Keratinocyte (primary cell): ENCODE measurements around the gene IER2. TPM values are rescaled to one million over a fixed set of nuclear protein-coding genes. Genes with fewer than 3 reads are reported as not detected.

Experiments
- DNase-seq: peaks from one replicate; pipeline ENCODE4 v3.0.0-alpha.2; 2011; ENCODE audit warnings: low read depth, missing footprints, low spot score
- FAIRE-seq: peaks from 2 replicates; lab custom pipeline; 2011; peaks lifted over from hg19 to GRCh38; lab: Jason Lieb, UNC
- H2AFZ ChIP-seq: 2 replicates; pipeline ENCODE4 v1.6.0; 2012; ENCODE audit warnings: low read length, control low read depth, inconsistent platforms; ENCODE audit not compliant: control insufficient read depth
- H3K27ac ChIP-seq: 2 replicates; pipeline ENCODE4 v1.5.1; 2011; ENCODE audit warnings: low read length; ENCODE audit not compliant: control insufficient read depth, insufficient read depth
- H3K27me3 ChIP-seq: 3 replicates; pipeline ENCODE4 v1.6.0; 2011; ENCODE audit warnings: low read length; ENCODE audit not compliant: control insufficient read depth, insufficient read depth; ENCODE audit errors: extremely low read depth
- H3K36me3 ChIP-seq, 2 experiments: 2 replicates in 1 of 2; 3 replicates in 1 of 2; pipeline ENCODE4 v1.5.1; 2011; ENCODE audit warnings: low read length in 2 of 2, mild to moderate bottlenecking in 1 of 2; ENCODE audit not compliant: control insufficient read depth in 2 of 2, insufficient read depth in 2 of 2; ENCODE audit errors: extremely low read depth in 1 of 2
- H3K4me1 ChIP-seq: 3 replicates; pipeline ENCODE4 v1.5.1; 2011; ENCODE audit warnings: low read length; ENCODE audit not compliant: control insufficient read depth, insufficient read depth; ENCODE audit errors: extremely low read depth
- H3K4me2 ChIP-seq: 3 replicates; pipeline ENCODE4 v1.6.0; 2011; ENCODE audit warnings: low read depth, low read length; ENCODE audit not compliant: control insufficient read depth, insufficient read depth; ENCODE audit errors: extremely low read depth
- H3K4me3 ChIP-seq, 3 experiments: fragments of 200-600 bp in 1 of 3; sonication (generic) in 1 of 3; 2 replicates in 2 of 3; 3 replicates in 1 of 3; pipeline ENCODE4 v1.5.1; 2011 to 2016; ENCODE audit warnings: low read length in 3 of 3, mild to moderate bottlenecking in 3 of 3, control low read depth in 2 of 3, inconsistent platforms in 1 of 3, low read depth in 1 of 3, mixed read lengths in 1 of 3, mixed run types in 1 of 3, moderate library complexity in 1 of 3; ENCODE audit not compliant: control insufficient read depth in 2 of 3, insufficient read depth in 2 of 3; ENCODE audit errors: extremely low read depth in 1 of 3
- H3K79me2 ChIP-seq: 2 replicates; pipeline ENCODE4 v1.6.0; 2012; ENCODE audit warnings: low read length; ENCODE audit not compliant: control insufficient read depth, insufficient read depth
- H3K9ac ChIP-seq: 3 replicates; pipeline ENCODE4 v1.6.0; 2011; ENCODE audit warnings: low read length; ENCODE audit not compliant: control insufficient read depth, insufficient read depth; ENCODE audit errors: extremely low read depth
- H3K9me1 ChIP-seq: 3 replicates; pipeline ENCODE4 v1.6.0; 2011; ENCODE audit warnings: low read length; ENCODE audit not compliant: control insufficient read depth, insufficient read depth; ENCODE audit errors: extremely low read depth
- H3K9me3 ChIP-seq: 2 replicates; pipeline ENCODE4 v1.5.1; 2012; ENCODE audit warnings: low read depth, low read length; ENCODE audit not compliant: control insufficient read depth
- H4K20me1 ChIP-seq: 3 replicates; pipeline ENCODE4 v1.6.0; 2011; ENCODE audit warnings: low read length; ENCODE audit not compliant: control insufficient read depth, insufficient read depth; ENCODE audit errors: extremely low read depth
- EZH2 ChIP-seq: IDR thresholded peaks from one replicate; pipeline ENCODE4 v1.6.1; 2012; ENCODE audit warnings: inconsistent platforms, mild to moderate bottlenecking, low read length, moderate library complexity
- dilution Hi-C: fragments of 300-500 bp; cut with MboI; formaldehyde crosslinking; loops from one replicate; pipeline ENCODE4 v1.7.0; 2020; ENCODE audit warnings: low sequenced_read_pairs; ENCODE audit not compliant: extremely low pct_ligation_motif_present
- polyA plus RNA-seq, 5 experiments: library from polyadenylated mRNA; depleted of rRNA in 3 of 5; stranded (reverse) in 3 of 5; stranded (forward) in 1 of 5; unstranded in 1 of 5; fragments of >200 nt; gene quantifications; 1 replicate in 1 of 5; 2 replicates in 3 of 5; 3 replicates in 1 of 5; pipeline versions ENCODE4 v1.2.1 to v1.2.3, GENCODE V29; 2011 to 2012; ENCODE audit warnings: missing spikeins in 2 of 5, low read depth in 1 of 5, low replicate concordance in 1 of 5
- TF ChIP-seq, protein P1 (sequence below), 3 experiments: IDR thresholded peaks in 1 of 3; conservative IDR thresholded peaks in 1 of 3; optimal IDR thresholded peaks in 1 of 3; 2 replicates in 2 of 3; 3 replicates in 1 of 3; pipeline versions ENCODE3 to v1.5.1; 2011; ENCODE audit warnings: low read length in 3 of 3, mild to moderate bottlenecking in 3 of 3, moderate library complexity in 2 of 3, control low read depth in 1 of 3, inconsistent platforms in 1 of 3; ENCODE audit not compliant: insufficient read depth in 2 of 3; ENCODE audit errors: extremely low read depth in 1 of 3

IER2 gene
- polyA plus RNA-seq, 1 donor (not counting 4 experiments of a cell fraction or from before 2014, with no cell fraction given): 14.4 TPM

DNA sequence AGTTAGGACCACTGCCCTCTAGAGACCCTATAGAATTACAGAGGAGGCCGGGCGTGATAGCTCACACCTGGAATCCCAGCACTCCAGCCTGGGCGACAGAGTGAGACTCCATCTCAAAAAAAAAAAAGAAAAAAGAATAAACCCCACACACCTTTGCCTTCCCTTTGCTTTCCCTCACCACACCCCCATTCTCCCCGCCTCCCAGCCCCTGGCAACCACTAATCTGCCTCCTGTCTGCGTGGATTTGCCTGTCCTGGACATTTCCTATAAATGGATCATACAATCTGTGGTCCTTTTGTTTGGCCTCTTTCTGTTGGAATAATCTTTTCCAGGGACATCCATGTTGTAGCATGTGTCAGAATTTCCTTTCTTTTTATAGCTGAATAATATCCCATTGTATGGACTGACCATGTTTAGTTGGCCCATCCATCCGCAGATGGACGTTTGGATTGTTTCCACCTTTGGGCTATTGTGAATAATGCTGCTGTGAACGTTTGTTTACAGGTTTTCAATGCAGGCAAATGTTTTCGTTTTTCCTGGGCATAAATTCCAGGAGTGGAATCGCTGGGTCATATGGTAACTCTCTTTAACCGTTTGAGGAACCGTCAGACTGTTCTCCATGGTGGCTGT lies 16.9 kb upstream of the IER2 start:
- H2AFZ ChIP-seq: no peak overlapping the region
- no peaks in the 10 kb centered on the region for H3K27me3 ChIP-seq
- no peak for FAIRE-seq
- peaks cover 67% of the 10 kb centered on the region for H3K79me2 ChIP-seq
- no peak overlapping the region for H3K4me2 ChIP-seq
- dilution Hi-C loops: no loop called here
- H3K36me3 ChIP-seq: peaks cover 21 to 28% of the 10 kb centered on the region in 2 experiments
- H3K9me1 ChIP-seq: peaks cover 5% of the 10 kb centered on the region
- peaks cover 3% of the 10 kb centered on the region for H3K4me1 ChIP-seq
- TF ChIP-seq, protein P1, sequence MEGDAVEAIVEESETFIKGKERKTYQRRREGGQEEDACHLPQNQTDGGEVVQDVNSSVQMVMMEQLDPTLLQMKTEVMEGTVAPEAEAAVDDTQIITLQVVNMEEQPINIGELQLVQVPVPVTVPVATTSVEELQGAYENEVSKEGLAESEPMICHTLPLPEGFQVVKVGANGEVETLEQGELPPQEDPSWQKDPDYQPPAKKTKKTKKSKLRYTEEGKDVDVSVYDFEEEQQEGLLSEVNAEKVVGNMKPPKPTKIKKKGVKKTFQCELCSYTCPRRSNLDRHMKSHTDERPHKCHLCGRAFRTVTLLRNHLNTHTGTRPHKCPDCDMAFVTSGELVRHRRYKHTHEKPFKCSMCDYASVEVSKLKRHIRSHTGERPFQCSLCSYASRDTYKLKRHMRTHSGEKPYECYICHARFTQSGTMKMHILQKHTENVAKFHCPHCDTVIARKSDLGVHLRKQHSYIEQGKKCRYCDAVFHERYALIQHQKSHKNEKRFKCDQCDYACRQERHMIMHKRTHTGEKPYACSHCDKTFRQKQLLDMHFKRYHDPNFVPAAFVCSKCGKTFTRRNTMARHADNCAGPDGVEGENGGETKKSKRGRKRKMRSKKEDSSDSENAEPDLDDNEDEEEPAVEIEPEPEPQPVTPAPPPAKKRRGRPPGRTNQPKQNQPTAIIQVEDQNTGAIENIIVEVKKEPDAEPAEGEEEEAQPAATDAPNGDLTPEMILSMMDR (optimal IDR thresholded peaks at IDR 0.05 in 1 of 3, IDR thresholded peaks at IDR 0.05 in 1 of 3, conservative IDR thresholded peaks at IDR 0.05 in 1 of 3; ENCODE audit: extremely low read depth in 1 of 3, insufficient read depth in 2 of 3, low read length in 3 of 3): no peak
- no peak for TF ChIP-seq EZH2
- H3K4me3 ChIP-seq: no peak overlapping the region
- DNase-seq: no peak
- no peak overlapping the region for H3K27ac ChIP-seq
- no peaks in the 10 kb centered on the region for H3K9me3 ChIP-seq
- no peak overlapping the region for H3K9ac ChIP-seq
- peaks cover 16% of the 10 kb centered on the region for H4K20me1 ChIP-seq

DNA sequence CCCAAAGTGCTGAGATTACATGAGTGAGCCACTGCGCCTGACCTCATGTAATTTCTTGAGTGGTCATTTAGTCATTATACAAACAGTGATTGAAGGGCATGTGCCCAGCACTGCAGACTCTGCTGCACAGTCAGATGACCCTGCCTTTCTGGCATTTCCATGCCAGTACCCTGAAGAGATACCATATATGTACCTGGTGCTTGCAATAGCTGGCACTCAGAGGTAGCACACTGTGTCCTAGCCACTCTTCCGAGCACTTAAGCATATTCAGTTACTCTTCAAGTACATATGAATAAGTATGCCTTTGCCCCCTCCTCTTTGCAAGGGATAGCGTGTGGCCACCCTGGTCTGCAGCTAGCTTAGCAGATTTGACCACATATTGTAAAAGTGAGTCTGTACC lies 15.6 kb upstream of the IER2 start:
- peaks cover 5% of the 10 kb centered on the region for H3K9me1 ChIP-seq
- peaks cover 13% of the 10 kb centered on the region for H4K20me1 ChIP-seq
- peaks cover 18 to 32% of the 10 kb centered on the region in 2 experiments for H3K36me3 ChIP-seq
- H3K4me3 ChIP-seq: no peak overlapping the region
- H3K4me1 ChIP-seq: peaks cover 3% of the 10 kb centered on the region
- no peak overlapping the region for H3K4me2 ChIP-seq
- no peaks in the 10 kb centered on the region for H3K27me3 ChIP-seq
- dilution Hi-C loops: no loop called here
- FAIRE-seq (no peak), DNase-seq (no peak)
- TF ChIP-seq, protein P1 (optimal IDR thresholded peaks at IDR 0.05 in 1 of 3, IDR thresholded peaks at IDR 0.05 in 1 of 3, conservative IDR thresholded peaks at IDR 0.05 in 1 of 3; ENCODE audit: extremely low read depth in 1 of 3, insufficient read depth in 2 of 3, low read length in 3 of 3): no peak
- no peak for TF ChIP-seq EZH2
- H3K79me2 ChIP-seq: peaks cover 54% of the 10 kb centered on the region
- no peak overlapping the region for H2AFZ ChIP-seq
- no peak overlapping the region for H3K9ac ChIP-seq
- no peak overlapping the region for H3K27ac ChIP-seq
- no peaks in the 10 kb centered on the region for H3K9me3 ChIP-seq
